HFFc6 (cell line): ENCODE data around the gene GPR158. TPM values are rescaled to one million over a fixed set of nuclear protein-coding genes. Genes with fewer than 3 reads are reported as not detected.

ENCODE experiments used
- DNase-seq: peaks from one replicate; pipeline ENCODE4 v3.0.0-alpha.2; 2018
- H3K27ac Mint-ChIP-seq: 2 replicates; pipeline ENCODE4 v1.8.0; 2020; ENCODE audit warnings: mild to moderate bottlenecking, mixed read lengths
- H3K27me3 Mint-ChIP-seq: 2 replicates; pipeline ENCODE4 v1.8.0; 2021; ENCODE audit warnings: mild to moderate bottlenecking, moderate library complexity, mixed read lengths; ENCODE audit not compliant: insufficient read depth
- H3K36me3 Mint-ChIP-seq: 2 replicates; pipeline ENCODE4 v1.8.0; 2021; ENCODE audit warnings: low read depth, mixed read lengths
- H3K4me1 Mint-ChIP-seq: 2 replicates; pipeline ENCODE4 v1.8.0; 2020; ENCODE audit warnings: low read depth, mixed read lengths
- H3K4me3 Mint-ChIP-seq: 2 replicates; pipeline ENCODE4 v1.8.0; 2020; ENCODE audit warnings: mild to moderate bottlenecking, moderate library complexity, mixed read lengths
- H3K9me3 Mint-ChIP-seq: 2 replicates; pipeline ENCODE4 v1.8.0; 2020; ENCODE audit warnings: mild to moderate bottlenecking, mixed read lengths
- CTCF ChIP-seq: fragments of 200-600 bp; sonication (generic); IDR thresholded peaks from 2 replicates; pipeline ENCODE4 v1.5.0; 2021; ENCODE audit warnings: antibody characterized with exemption, mild to moderate bottlenecking
- total RNA-seq, 6 experiments: library from RNA; stranded (reverse); fragmentation: NEBNext Ultra II Directional; extraction: Animal tissue kit (Norgen Biotek cat#: 25700); gene quantifications; 2 replicates in 1 of 6; 3 replicates in 5 of 6; pipeline ENCODE4 v1.2.3, GENCODE V29; 2021

Gene GPR158
- total RNA-seq, 6 experiments from 2014 or later: not detected

- no peak overlapping the region for H3K27ac Mint-ChIP-seq
- H3K27me3 Mint-ChIP-seq: no peaks in the 10 kb centered on the region
- H3K9me3 Mint-ChIP-seq: peaks cover 18% of the 10 kb centered on the region
- no peak for DNase-seq
- TF ChIP-seq CTCF: no peak
- no peaks in the 10 kb centered on the region for H3K4me1 Mint-ChIP-seq
- H3K4me3 Mint-ChIP-seq: no peak overlapping the region
- no peaks in the 10 kb centered on the region for H3K36me3 Mint-ChIP-seq
These were observed 86.3 kb downstream of the GPR158 start for GRCh38 chr10:25261110-25261509.

GRCh38 chr10:25261558-25261957 lies 86.8 kb downstream of the GPR158 start:
- no peak overlapping the region for H3K27ac Mint-ChIP-seq
- H3K27me3 Mint-ChIP-seq: no peaks in the 10 kb centered on the region
- peaks cover 19% of the 10 kb centered on the region for H3K9me3 Mint-ChIP-seq
- no peak for DNase-seq
- H3K4me1 Mint-ChIP-seq: no peaks in the 10 kb centered on the region
- no peaks in the 10 kb centered on the region for H3K36me3 Mint-ChIP-seq
- no peak for TF ChIP-seq CTCF
- H3K4me3 Mint-ChIP-seq: no peak overlapping the region

- no peaks in the 10 kb centered on the region for H3K36me3 Mint-ChIP-seq
- H3K27ac Mint-ChIP-seq: no peak overlapping the region
- peaks cover 25% of the 10 kb centered on the region for H3K9me3 Mint-ChIP-seq
- no peak for TF ChIP-seq CTCF
- no peak for DNase-seq
- no peaks in the 10 kb centered on the region for H3K27me3 Mint-ChIP-seq
- no peaks in the 10 kb centered on the region for H3K4me1 Mint-ChIP-seq
- H3K4me3 Mint-ChIP-seq: no peak overlapping the region
These were observed 89.1 kb downstream of the GPR158 start for GRCh38 chr10:25263931-25264330.

- no peak overlapping the region for H3K27ac Mint-ChIP-seq
- H3K4me1 Mint-ChIP-seq: no peaks in the 10 kb centered on the region
- H3K27me3 Mint-ChIP-seq: no peaks in the 10 kb centered on the region
- peaks cover 11% of the 10 kb centered on the region; the same call in 1 of the 2 replicates for H3K36me3 Mint-ChIP-seq
- H3K9me3 Mint-ChIP-seq: peaks cover 49% of the 10 kb centered on the region
- no peak for DNase-seq
- TF ChIP-seq CTCF: no peak
- H3K4me3 Mint-ChIP-seq: no peak overlapping the region
These were observed 103.4 kb downstream of the GPR158 start for GRCh38 chr10:25278180-25278579.

DNA sequence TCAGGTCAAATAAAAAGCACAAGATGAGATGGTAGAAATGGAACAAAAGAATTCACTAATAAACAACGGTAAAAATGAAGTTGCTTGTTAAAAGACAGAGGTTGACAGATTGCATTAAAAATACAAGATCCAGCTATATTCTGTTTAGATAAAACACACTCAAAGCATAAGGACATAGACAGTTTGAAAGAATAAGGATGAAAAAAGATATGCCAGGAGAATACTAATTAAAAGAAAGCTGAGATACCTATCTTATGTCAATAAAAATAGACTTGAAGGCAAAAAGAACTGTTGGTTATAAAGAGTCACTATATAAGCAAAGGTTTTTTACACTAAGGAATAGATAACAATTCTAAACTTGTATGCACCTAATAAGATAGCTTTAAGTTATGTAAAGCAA lies 105.3 kb downstream of the GPR158 start:
- Mint-ChIP-seq H3K27me3 (no peaks in the 10 kb centered on the region), H3K36me3 (peaks cover 11% of the 10 kb centered on the region; the same call in 1 of the 2 replicates), H3K4me1 (no peaks in the 10 kb centered on the region), H3K4me3 (no peak overlapping the region), H3K9me3 (peaks cover 46% of the 10 kb centered on the region), H3K27ac (no peak overlapping the region)
- no peak for DNase-seq
- no peak for TF ChIP-seq CTCF

GRCh38 chr10:25280573-25280972 lies 105.8 kb downstream of the GPR158 start:
- H3K27me3 Mint-ChIP-seq: no peaks in the 10 kb centered on the region
- no peak for TF ChIP-seq CTCF
- H3K36me3 Mint-ChIP-seq: peaks cover 11% of the 10 kb centered on the region; the same call in 1 of the 2 replicates
- no peak overlapping the region for H3K4me3 Mint-ChIP-seq
- H3K9me3 Mint-ChIP-seq: peaks cover 43% of the 10 kb centered on the region
- H3K27ac Mint-ChIP-seq: no peak overlapping the region
- no peaks in the 10 kb centered on the region for H3K4me1 Mint-ChIP-seq
- no peak for DNase-seq
